HepG2 (cell line): ENCODE results near the gene RPL37. TPM values are rescaled to one million over a fixed set of nuclear protein-coding genes. Genes with fewer than 3 reads are reported as not detected.

Experiments
- ATAC-seq: fragments of 200-7000 bp; cut with Tn5 transposase; 3 replicates; pipeline ENCODE4 v1.9.1; 2020; ENCODE audit warnings: mild to moderate bottlenecking, moderate library complexity
- BruUV-seq: library from RNA; stranded (reverse); fragments of 400-500 nt; replicated peaks from 2 replicates; lab custom pipeline; 2021; lab: Mats Ljungman, UMichigan
- CTCF ChIA-PET: fragments of 300-600 bp; formaldehyde crosslinking; extraction: SDS; loops from one replicate; lab custom pipeline; 2021; ENCODE audit warnings: low total read pairs, inconsistent platforms, low intra/inter-chr PET ratio; lab: Yijun Ruan, JAX
- POLR2A ChIA-PET: fragments of 350-600 bp; sonication (Branson Sonifier 250); formaldehyde crosslinking; loops from one replicate; lab custom pipeline; 2020; ENCODE audit warnings: antibody characterized with exemption, inconsistent platforms; lab: Yijun Ruan, JAX
- DNase-seq: peaks from one replicate; pipeline ENCODE4 v3.0.0-alpha.2; 2015; ENCODE audit warnings: low spot score
- FAIRE-seq: peaks from 3 replicates; lab custom pipeline; 2011; peaks lifted over from hg19 to GRCh38; lab: Jason Lieb, UNC
- H2AFZ ChIP-seq: one replicate; pipeline ENCODE4 v1.6.1; 2011; ENCODE audit warnings: low read length, inconsistent platforms
- H3K27ac ChIP-seq: fragments of 300-600 bp; 3 replicates; pipeline ENCODE4 v1.8.0; 2011; ENCODE audit warnings: mixed run types, mild to moderate bottlenecking, mixed read lengths, low read length, inconsistent platforms; ENCODE audit not compliant: insufficient read depth; ENCODE audit errors: extremely low read length
- H3K27me3 ChIP-seq, 2 experiments: fragments of 200-600 bp in 1 of 2; 2 replicates in 1 of 2; 3 replicates in 1 of 2; pipeline versions ENCODE4 v1.6.0 to v1.8.0; 2011; ENCODE audit warnings: low read length in 2 of 2, mild to moderate bottlenecking in 2 of 2, moderate library complexity in 2 of 2, inconsistent platforms in 1 of 2; ENCODE audit not compliant: insufficient read depth in 2 of 2, control insufficient read depth in 1 of 2
- H3K36me3 ChIP-seq, 2 experiments: fragments of 200-600 bp in 1 of 2; replicated peaks in 1 of 2; 2 replicates in 1 of 2; 3 replicates in 1 of 2; pipeline versions ENCODE4 v1.5.1 to v1.8.0; 2011; ENCODE audit warnings: low read length in 2 of 2, inconsistent platforms in 1 of 2; ENCODE audit not compliant: insufficient read depth in 2 of 2, control insufficient read depth in 1 of 2
- H3K4me1 ChIP-seq: 2 replicates; pipeline ENCODE4 v1.5.1; 2012; ENCODE audit warnings: low read length, inconsistent platforms; ENCODE audit not compliant: insufficient read depth
- H3K4me2 ChIP-seq: 2 replicates; pipeline ENCODE4 v1.6.0; 2011; ENCODE audit warnings: low read depth, low read length, inconsistent platforms
- H3K4me3 ChIP-seq, 3 experiments: fragments of 200-600 bp in 1 of 3; sonication (generic), shearing (Covaris generic) in 1 of 3; replicated peaks in 1 of 3; 2 replicates each; pipeline ENCODE4 v1.5.1; 2011 to 2016; ENCODE audit warnings: low read length in 3 of 3, inconsistent platforms in 2 of 3, low read depth in 2 of 3, mild to moderate bottlenecking in 2 of 3, control low read depth in 1 of 3, mixed read lengths in 1 of 3; ENCODE audit not compliant: insufficient read depth in 1 of 3
- H3K79me2 ChIP-seq: one replicate; pipeline ENCODE4 v1.6.1; 2011; ENCODE audit warnings: low read length, inconsistent platforms; ENCODE audit not compliant: insufficient read depth
- H3K9ac ChIP-seq: 2 replicates; pipeline ENCODE4 v1.6.0; 2011; ENCODE audit warnings: mild to moderate bottlenecking, low read depth, low read length, inconsistent platforms; ENCODE audit not compliant: insufficient read depth
- H3K9me3 ChIP-seq: 2 replicates; pipeline ENCODE4 v1.5.1; 2012; ENCODE audit warnings: mild to moderate bottlenecking, low read length
- H4K20me1 ChIP-seq: 2 replicates; pipeline ENCODE4 v1.6.0; 2011; ENCODE audit warnings: inconsistent platforms, mild to moderate bottlenecking, low read length, moderate library complexity; ENCODE audit not compliant: insufficient read depth
- GFI1 ChIP-seq: sonication (generic); formaldehyde crosslinking; IDR thresholded peaks from 2 replicates; pipeline ENCODE4 v1.5.0; 2020; ENCODE audit warnings: missing genetic modification reagents, mild to moderate bottlenecking, borderline replicate concordance
- HDAC2 ChIP-seq: sonication (generic); formaldehyde crosslinking; IDR thresholded peaks from 2 replicates; pipeline ENCODE4 v1.4.0; 2020; ENCODE audit warnings: missing genetic modification reagents
- MTA1 ChIP-seq: sonication (generic); formaldehyde crosslinking; IDR thresholded peaks from 2 replicates; pipeline ENCODE4 v1.4.0; 2020; ENCODE audit warnings: missing genetic modification reagents, mild to moderate bottlenecking, borderline replicate concordance
- NR2C2 ChIP-seq: sonication (generic); formaldehyde crosslinking; IDR thresholded peaks from 2 replicates; pipeline ENCODE4 v1.4.0; 2020; ENCODE audit warnings: missing genetic modification reagents, mild to moderate bottlenecking, moderate library complexity, borderline replicate concordance
- RXRA ChIP-seq: sonication (generic); formaldehyde crosslinking; IDR thresholded peaks from 2 replicates; pipeline ENCODE4 v1.5.1; 2020; ENCODE audit warnings: missing genetic modification reagents
- SATB2 ChIP-seq: sonication (generic); formaldehyde crosslinking; IDR thresholded peaks from 2 replicates; pipeline ENCODE4 v1.5.0; 2020; ENCODE audit warnings: missing genetic modification reagents
- ZC3H4 ChIP-seq: sonication (generic); formaldehyde crosslinking; IDR thresholded peaks from 2 replicates; pipeline ENCODE4 v1.4.0; 2020; ENCODE audit warnings: missing genetic modification reagents, borderline replicate concordance
- ZFP36L2 ChIP-seq: sonication (generic); formaldehyde crosslinking; IDR thresholded peaks from 2 replicates; pipeline ENCODE4 v1.4.0; 2020; ENCODE audit warnings: missing genetic modification reagents
- ZNF451 ChIP-seq: sonication (generic); formaldehyde crosslinking; IDR thresholded peaks from 2 replicates; pipeline ENCODE4 v1.5.0; 2020; ENCODE audit warnings: mild to moderate bottlenecking, missing genetic modification reagents
- ZNF567 ChIP-seq: sonication (generic); formaldehyde crosslinking; IDR thresholded peaks from 2 replicates; pipeline ENCODE4 v1.8.1; 2023; ENCODE audit warnings: mild to moderate bottlenecking, missing genetic modification reagents, borderline replicate concordance
- ZNF777 ChIP-seq: sonication (generic); formaldehyde crosslinking; IDR thresholded peaks from 2 replicates; pipeline ENCODE4 v1.4.0; 2020; ENCODE audit warnings: missing genetic modification reagents
- ZSCAN9 ChIP-seq: IDR thresholded peaks from 2 replicates; pipeline ENCODE4 v1.6.1; 2016; ENCODE audit warnings: borderline replicate concordance
- WGBS: methylation state at CpG from one replicate; pipeline ENCODE4 v1.1.6; 2017; ENCODE audit warnings: low lambda C conversion rate; 5-methylcytosine and 5-hydroxymethylcytosine counted together
- in situ Hi-C: cut with HindIII; loops from 2 replicates; pipeline ENCODE4 v1.10.0; 2017; ENCODE audit warnings: low pct_unique_long_range_greater_than_20kb; ENCODE audit not compliant: extremely low pct_ligation_motif_present
- intact Hi-C: fragments of 100-400 bp; cut with micrococcal nuclease; formaldehyde crosslinking; loops from one replicate; pipeline ENCODE4 v1.10.0; 2022; ENCODE audit not compliant: unreplicated experiment
- polyA plus RNA-seq, 8 experiments: library from polyadenylated mRNA; depleted of rRNA in 3 of 8; stranded (reverse) in 7 of 8; unstranded in 1 of 8; fragments of >200 nt; fragmentation: Illumina TruSeq in 4 of 8; extraction: Trizol in 4 of 8; gene quantifications; 2 replicates each; pipeline versions ENCODE4 v1.2.1 to v1.2.3, GENCODE V29; 2011 to 2016; ENCODE audit warnings: low read depth in 4 of 8, missing spikeins in 1 of 8, mixed read lengths in 1 of 8; ENCODE audit not compliant: insufficient read depth in 1 of 8
- total RNA-seq, 5 experiments: library from RNA; depleted of rRNA; stranded (reverse); fragments of >200 nt; fragmentation: Illumina TruSeq; extraction: Trizol; gene quantifications; 2 replicates each; pipeline ENCODE4 v1.2.3, GENCODE V29; 2016; ENCODE audit warnings: low read depth in 1 of 5
- TF ChIP-seq, protein P1 (sequence below), 2 experiments: sonication (generic) in 1 of 2; formaldehyde crosslinking in 1 of 2; IDR thresholded peaks; 2 replicates each; pipeline versions ENCODE4 v1.4.0 to v1.6.1; 2018 to 2020; ENCODE audit warnings: missing genetic modification reagents in 2 of 2, borderline replicate concordance in 1 of 2, low read depth in 1 of 2, mild to moderate bottlenecking in 1 of 2, missing biosample characterization in 1 of 2
- TF ChIP-seq, protein P2 (sequence below): IDR thresholded peaks from 2 replicates; pipeline ENCODE4 v1.6.1; 2016
- TF ChIP-seq, protein P3 (sequence below): sonication (generic); formaldehyde crosslinking; IDR thresholded peaks from 2 replicates; pipeline ENCODE4 v1.4.0; 2020; ENCODE audit warnings: mild to moderate bottlenecking, low read depth, missing genetic modification reagents

The RPL37 gene
- total and polyA plus RNA-seq, 2 of the 13 experiments (the other 11 are each of a cell fraction or from before 2014, with no cell fraction given), result 1,981 to 3,367 TPM

DNA sequence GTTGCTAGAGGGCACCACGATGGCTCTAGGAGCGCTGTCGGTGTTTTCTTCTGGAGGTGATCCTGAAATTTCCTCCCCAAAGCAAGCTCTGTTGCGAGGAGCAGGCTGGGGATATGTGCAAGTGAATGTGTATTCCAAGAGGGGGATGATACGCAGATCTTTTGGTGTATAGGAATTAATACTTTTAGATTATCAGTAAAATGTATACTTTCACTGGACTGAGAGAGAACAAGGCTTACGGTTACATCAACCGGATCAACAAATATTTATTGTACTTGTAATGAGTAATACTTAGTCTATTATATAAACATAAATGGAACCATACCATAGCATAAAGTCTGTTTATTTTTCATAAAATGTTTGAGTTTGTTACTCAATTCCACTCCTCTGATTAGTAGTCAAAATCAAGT lies 36.2 kb downstream of the RPL37 start (continued):
- TF ChIP-seq, protein P1, sequence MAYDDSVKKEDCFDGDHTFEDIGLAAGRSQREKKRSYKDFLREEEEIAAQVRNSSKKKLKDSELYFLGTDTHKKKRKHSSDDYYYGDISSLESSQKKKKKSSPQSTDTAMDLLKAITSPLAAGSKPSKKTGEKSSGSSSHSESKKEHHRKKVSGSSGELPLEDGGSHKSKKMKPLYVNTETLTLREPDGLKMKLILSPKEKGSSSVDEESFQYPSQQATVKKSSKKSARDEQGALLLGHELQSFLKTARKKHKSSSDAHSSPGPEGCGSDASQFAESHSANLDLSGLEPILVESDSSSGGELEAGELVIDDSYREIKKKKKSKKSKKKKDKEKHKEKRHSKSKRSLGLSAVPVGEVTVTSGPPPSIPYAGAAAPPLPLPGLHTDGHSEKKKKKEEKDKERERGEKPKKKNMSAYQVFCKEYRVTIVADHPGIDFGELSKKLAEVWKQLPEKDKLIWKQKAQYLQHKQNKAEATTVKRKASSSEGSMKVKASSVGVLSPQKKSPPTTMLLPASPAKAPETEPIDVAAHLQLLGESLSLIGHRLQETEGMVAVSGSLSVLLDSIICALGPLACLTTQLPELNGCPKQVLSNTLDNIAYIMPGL (CRISPR knock-in tag; IDR thresholded peaks at IDR 0.05; ENCODE audit: borderline replicate concordance in 1 of 2, low read depth in 1 of 2), result 0 out of 4 replicates have a peak, but pooled peaks of 1 of the 2 experiments have one; percentile 9
- peak; percentile 19; the same call in 1 of the 2 replicates for TF ChIP-seq ZNF777 (CRISPR knock-in tag)

DNA sequence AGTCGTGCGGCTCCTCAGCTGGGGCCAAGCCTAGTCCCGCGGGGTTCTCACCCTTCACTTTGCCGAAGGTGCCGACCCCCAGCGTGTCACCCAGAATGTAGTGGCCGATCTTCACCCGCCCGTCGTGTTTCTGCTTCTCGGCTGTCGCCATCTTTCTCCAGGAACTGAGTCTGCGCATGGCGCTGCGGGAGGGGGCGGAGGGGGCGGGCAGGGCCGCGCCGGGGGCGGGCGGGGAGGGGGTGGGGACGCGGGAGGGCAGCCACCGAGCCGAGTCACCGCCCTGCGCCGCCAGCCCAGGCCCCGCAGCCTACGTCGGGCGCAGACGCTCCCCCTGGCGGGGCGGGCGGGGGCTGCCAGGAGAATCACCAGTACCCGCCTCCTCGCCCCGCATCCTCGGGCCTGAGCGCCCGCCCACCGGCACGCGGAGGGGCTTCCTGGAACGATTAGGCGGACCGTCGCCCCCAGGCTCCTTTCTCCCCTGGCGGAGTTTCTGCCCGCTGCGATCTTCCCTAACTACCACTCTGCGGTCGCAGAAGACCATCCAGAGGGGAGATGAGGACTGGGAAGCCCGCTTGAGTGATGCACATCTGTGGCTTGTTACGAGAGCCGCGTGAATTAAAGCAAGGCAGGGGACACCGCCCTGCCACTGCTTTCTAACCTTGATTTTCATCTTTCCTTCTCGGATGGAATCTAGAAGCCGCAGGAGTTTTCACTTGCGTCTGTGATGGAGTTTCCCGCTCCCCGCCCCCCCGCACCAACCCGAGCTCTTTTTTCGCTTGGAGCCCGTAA lies 36.8 kb downstream of the RPL37 start, which contains the start of gene PRKAA1:
Gene PRKAA1 (minus strand): TSS at position 363 of the 789 bp plus-strand sequence. CDS start 185 bp downstream, at position 178.
- intact Hi-C loops, result loop anchor here (1.0 kb wide), 2 partner anchors 36 to 43 kb away; partner anchors contain the start of gene TTC33
- TF ChIP-seq ZSCAN9 (peak; percentile 63; the same call in 1 of the 2 replicates), ZFP36L2 (CRISPR knock-in tag) (no peak), ZNF451 (CRISPR knock-in tag) (peak; percentile 57; the same call in 1 of the 2 replicates), ZNF567 (no peak), MTA1 (CRISPR knock-in tag) (peak; percentile 72; the same call in 1 of the 2 replicates), HDAC2 (CRISPR knock-in tag) (peak; percentile 8; the same call in 1 of the 2 replicates), ZC3H4 (no peak), RXRA (CRISPR knock-in tag) (peak; percentile 52), GFI1 (0 out of 2 replicates have a peak, but pooled peaks have one; percentile 46), NR2C2 (peak; percentile 49), SATB2 (peak; percentile 50; the same call in 1 of the 2 replicates)
- TF ChIP-seq, protein P2, sequence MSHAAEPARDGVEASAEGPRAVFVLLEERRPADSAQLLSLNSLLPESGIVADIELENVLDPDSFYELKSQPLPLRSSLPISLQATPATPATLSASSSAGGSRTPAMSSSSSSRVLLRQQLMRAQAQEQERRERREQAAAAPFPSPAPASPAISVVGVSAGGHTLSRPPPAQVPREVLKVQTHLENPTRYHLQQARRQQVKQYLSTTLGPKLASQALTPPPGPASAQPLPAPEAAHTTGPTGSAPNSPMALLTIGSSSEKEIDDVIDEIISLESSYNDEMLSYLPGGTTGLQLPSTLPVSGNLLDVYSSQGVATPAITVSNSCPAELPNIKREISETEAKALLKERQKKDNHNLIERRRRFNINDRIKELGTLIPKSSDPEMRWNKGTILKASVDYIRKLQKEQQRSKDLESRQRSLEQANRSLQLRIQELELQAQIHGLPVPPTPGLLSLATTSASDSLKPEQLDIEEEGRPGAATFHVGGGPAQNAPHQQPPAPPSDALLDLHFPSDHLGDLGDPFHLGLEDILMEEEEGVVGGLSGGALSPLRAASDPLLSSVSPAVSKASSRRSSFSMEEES, result 0 out of 2 replicates have a peak, but pooled peaks have one; percentile 22
- TF ChIP-seq, protein P3, sequence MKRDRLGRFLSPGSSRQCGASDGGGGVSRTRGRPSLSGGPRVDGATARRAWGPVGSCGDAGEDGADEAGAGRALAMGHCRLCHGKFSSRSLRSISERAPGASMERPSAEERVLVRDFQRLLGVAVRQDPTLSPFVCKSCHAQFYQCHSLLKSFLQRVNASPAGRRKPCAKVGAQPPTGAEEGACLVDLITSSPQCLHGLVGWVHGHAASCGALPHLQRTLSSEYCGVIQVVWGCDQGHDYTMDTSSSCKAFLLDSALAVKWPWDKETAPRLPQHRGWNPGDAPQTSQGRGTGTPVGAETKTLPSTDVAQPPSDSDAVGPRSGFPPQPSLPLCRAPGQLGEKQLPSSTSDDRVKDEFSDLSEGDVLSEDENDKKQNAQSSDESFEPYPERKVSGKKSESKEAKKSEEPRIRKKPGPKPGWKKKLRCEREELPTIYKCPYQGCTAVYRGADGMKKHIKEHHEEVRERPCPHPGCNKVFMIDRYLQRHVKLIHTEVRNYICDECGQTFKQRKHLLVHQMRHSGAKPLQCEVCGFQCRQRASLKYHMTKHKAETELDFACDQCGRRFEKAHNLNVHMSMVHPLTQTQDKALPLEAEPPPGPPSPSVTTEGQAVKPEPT (CRISPR knock-in tag), result 0 out of 2 replicates have a peak, but pooled peaks have one; percentile 71

More for the DNA sequence above, 36.8 kb downstream of the RPL37 start, which contains the start of gene PRKAA1:
- H3K27ac ChIP-seq, result peak within 1 kb of the TSS; percentile 93
- H4K20me1 ChIP-seq, result peaks cover 12% of the 10 kb centered on the region
- H3K4me1 ChIP-seq, result peaks cover 63% of the 10 kb centered on the region
- DNase-seq, result peak; percentile 71
- FAIRE-seq, result no peak
- H3K79me2 ChIP-seq, result peaks cover 43% of the 10 kb centered on the region
- H3K27me3 ChIP-seq, result no peaks in the 10 kb centered on the region; a peak in 1 of 5 replicates
- peak within 1 kb of the TSS; percentile 92 for H2AFZ ChIP-seq
- WGBS, result under 1% methylated on average over 24 of the region's 70 CpGs
- POLR2A ChIA-PET, result interaction anchor here (0.6 to 2.2 kb wide), 9 partner anchors 8 to 617 kb away, joined by 3 to 11 read pairs (median 4); no protein-coding TSS in a partner anchor
- in situ Hi-C loops, result no loop called here
- CTCF ChIA-PET, result interaction anchor here (1.7 kb wide), 1 partner anchor 43 kb away, joined by 19 read pairs; the partner anchor contains the start of gene TTC33
- BruUV-seq, result no TSS peak
- H3K9me3 ChIP-seq, result no peaks in the 10 kb centered on the region
- peak; percentile 95 for ATAC-seq
- peak within 1 kb of the TSS; percentile 94 to 98 (median 96) for H3K4me3 ChIP-seq
- H3K9ac ChIP-seq, result peak within 1 kb of the TSS; percentile 92
- H3K4me2 ChIP-seq, result peak within 1 kb of the TSS; percentile 92
- H3K36me3 ChIP-seq, result no peaks in the 10 kb centered on the region
